Skeletal muscle tissue (tissue), 1 donor: ENCODE data around the gene NCAPG. TPM values are rescaled to one million over a fixed set of nuclear protein-coding genes. Genes with fewer than 3 reads are reported as not detected.

Experiments
- total RNA-seq: library from RNA; depleted of rRNA; stranded (reverse); fragments of >200 nt; gene quantifications from one replicate; pipeline ENCODE4 v1.2.3, GENCODE V29; 2014

Gene NCAPG
- total RNA-seq, 1 donor from 2014 or later = 8.4 TPM

Other genes with a start within 250 kb of the NCAPG start
- 76.7 TPM for gene LAP3, start 233.8 kb upstream of the NCAPG start, total RNA-seq
- gene MED28, start 196.3 kb upstream of the NCAPG start, total RNA-seq = 13.0 TPM
- gene FAM184B, start 29.4 kb upstream of the NCAPG start, total RNA-seq = 4.2 TPM
- 23.0 TPM for gene DCAF16, start 222 bp upstream of the NCAPG start, total RNA-seq
- gene LCORL, start 210.8 kb downstream of the NCAPG start, total RNA-seq = 12.5 TPM